CD4-positive, alpha-beta T cell (primary cell): Measurements from ENCODE around the gene DNAH1. TPM values are rescaled to one million over a fixed set of nuclear protein-coding genes. Genes with fewer than 3 reads are reported as not detected.

Experiments
- ATAC-seq: fragments of 200-7000 bp; cut with Tn5 transposase; one replicate; pipeline ENCODE4 v1.10.0; 2022; ENCODE audit warnings: mild to moderate bottlenecking; ENCODE audit not compliant: poor library complexity
- CTCF ChIA-PET: fragments of 350-600 bp; sonication (Branson Sonifier 250); formaldehyde crosslinking; loops from one replicate; lab custom pipeline; 2021; ENCODE audit warnings: antibody characterized with exemption, inconsistent platforms; lab: Charles Lee
- POLR2A ChIA-PET: fragments of 350-600 bp; sonication (Branson Sonifier 250); formaldehyde crosslinking; loops from one replicate; lab custom pipeline; 2021; ENCODE audit warnings: antibody characterized with exemption, inconsistent platforms; lab: Charles Lee
- DNase-seq, 14 experiments: peaks; one replicate each; pipeline ENCODE4 v3.0.0-alpha.2; 2013 to 2020; ENCODE audit warnings: mixed read lengths in 2 of 14
- H3K27ac ChIP-seq, 2 donors: one replicate each; pipeline versions ENCODE4 v1.5.1 to v1.7.0; 2013; ENCODE audit warnings: low read length in 2 of 2, low read depth in 1 of 2, mild to moderate bottlenecking in 1 of 2
- H3K27me3 ChIP-seq, 2 experiments: 1 replicate in 1 of 2; 2 replicates in 1 of 2; pipeline versions ENCODE4 v1.6.1 to v1.7.0; 2013; ENCODE audit warnings: low read length in 2 of 2, control low read depth in 1 of 2, mild to moderate bottlenecking in 1 of 2, moderate library complexity in 1 of 2; ENCODE audit not compliant: insufficient read depth in 2 of 2, control insufficient read depth in 1 of 2
- H3K36me3 ChIP-seq: one replicate; pipeline ENCODE4 v1.6.1; 2013; ENCODE audit warnings: low read length, control low read depth; ENCODE audit not compliant: insufficient read depth
- H3K4me1 ChIP-seq: one replicate; pipeline ENCODE4 v1.6.1; 2013; ENCODE audit warnings: low read length, control low read depth; ENCODE audit not compliant: insufficient read depth
- H3K4me3 ChIP-seq: one replicate; pipeline ENCODE4 v1.5.1; 2013; ENCODE audit warnings: mild to moderate bottlenecking, low read length, moderate library complexity
- H3K9me3 ChIP-seq, 2 experiments: 1 replicate in 1 of 2; 2 replicates in 1 of 2; pipeline versions ENCODE4 v1.6.1 to v1.7.0; 2013; ENCODE audit warnings: low read length in 2 of 2, mild to moderate bottlenecking in 2 of 2, control low read depth in 1 of 2, moderate library complexity in 1 of 2; ENCODE audit not compliant: control insufficient read depth in 1 of 2, insufficient read depth in 1 of 2
- H3K27ac Mint-ChIP-seq: one replicate; pipeline ENCODE4 v1.8.0; 2020; ENCODE audit warnings: mixed read lengths
- H3K27me3 Mint-ChIP-seq: one replicate; pipeline ENCODE4 v1.8.0; 2021; ENCODE audit warnings: mixed read lengths
- H3K36me3 Mint-ChIP-seq: one replicate; pipeline ENCODE4 v1.8.0; 2021; ENCODE audit warnings: low read depth, mixed read lengths
- H3K4me1 Mint-ChIP-seq: one replicate; pipeline ENCODE4 v1.8.0; 2021; ENCODE audit warnings: low read depth, mixed read lengths
- H3K4me3 Mint-ChIP-seq: one replicate; pipeline ENCODE4 v1.8.0; 2020; ENCODE audit warnings: mild to moderate bottlenecking, mixed read lengths
- H3K9me3 Mint-ChIP-seq: one replicate; pipeline ENCODE4 v1.8.0; 2020; ENCODE audit warnings: mixed read lengths
- intact Hi-C, 2 experiments: fragments of 100-400 bp; cut with DNase I in 1 of 2; cut with micrococcal nuclease in 1 of 2; formaldehyde crosslinking; loops; one replicate each; pipeline versions ENCODE4 v1.15.1 to v1.9.0; 2023 to 2025; cut with DNase I, micrococcal nuclease
- total RNA-seq, 174 experiments: library from RNA in 2 of 174; stranded (reverse) in 2 of 174; gene quantifications; one replicate each; pipeline ENCODE4 v1.2.3 and lab custom pipeline; 2021 to 2026
- TF ChIP-seq, protein P1 (sequence below): fragments of 200-600 bp; IDR thresholded peaks from one replicate; pipeline ENCODE4 v1.8.0; 2022; ENCODE audit warnings: antibody characterized with exemption, mild to moderate bottlenecking

Gene DNAH1
- total RNA-seq, 2 experiments from 2014 or later: 49.7 to 50.7 TPM

DNA sequence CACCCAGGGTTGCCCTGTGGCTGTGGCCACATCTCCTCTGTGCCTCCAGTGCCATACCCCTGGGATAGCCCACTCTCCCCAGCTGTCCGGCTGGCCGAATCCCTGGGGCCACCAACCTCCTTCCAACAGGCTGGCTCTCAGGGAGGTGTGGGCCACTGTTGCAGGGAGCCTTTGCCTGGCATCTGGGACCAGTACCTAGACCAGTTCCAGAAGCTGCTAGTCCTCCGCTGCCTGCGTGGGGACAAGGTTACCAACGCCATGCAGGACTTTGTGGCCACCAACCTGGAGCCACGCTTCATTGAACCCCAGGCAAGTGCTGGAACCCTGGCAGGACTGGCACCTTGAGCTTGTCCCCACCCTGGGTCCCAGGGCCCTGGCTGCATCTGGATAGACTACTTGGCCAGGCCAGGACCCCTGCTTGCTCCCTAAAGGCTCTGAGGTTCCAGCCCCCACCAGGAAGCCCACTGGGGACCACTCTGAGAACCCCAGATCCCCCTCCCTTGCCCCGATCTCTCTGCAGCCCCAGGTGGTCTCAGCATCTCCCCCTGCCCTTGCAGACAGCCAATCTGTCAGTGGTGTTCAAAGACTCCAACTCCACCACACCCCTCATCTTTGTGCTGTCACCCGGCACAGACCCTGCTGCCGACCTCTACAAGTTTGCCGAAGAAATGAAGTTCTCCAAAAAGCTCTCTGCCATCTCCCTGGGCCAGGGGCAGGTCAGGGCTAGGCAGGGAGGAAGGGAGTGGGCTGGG, 78.8 kb downstream of the DNAH1 start:
- Mint-ChIP-seq H3K4me1 (no peaks in the 10 kb centered on the region), H3K4me3 (no peak overlapping the region), H3K9me3 (no peaks in the 10 kb centered on the region), H3K36me3 (peaks cover 64% of the 10 kb centered on the region), H3K27ac (no peak overlapping the region), H3K27me3 (no peaks in the 10 kb centered on the region)
- intact Hi-C loops: no loop called here
- CTCF ChIA-PET: no interaction called here
- DNase-seq (no peak), ATAC-seq (no peak)
- H3K27me3 ChIP-seq: no peaks in the 10 kb centered on the region
- H3K9me3 ChIP-seq: no peaks in the 10 kb centered on the region
- H3K27ac ChIP-seq: no peak overlapping the region
- POLR2A ChIA-PET: interaction anchor here (0.6 kb wide), 1 partner anchor 10 kb away, joined by 3 read pairs; no protein-coding TSS in a partner anchor
- no peaks in the 10 kb centered on the region for H3K4me1 ChIP-seq
- TF ChIP-seq, protein P1, sequence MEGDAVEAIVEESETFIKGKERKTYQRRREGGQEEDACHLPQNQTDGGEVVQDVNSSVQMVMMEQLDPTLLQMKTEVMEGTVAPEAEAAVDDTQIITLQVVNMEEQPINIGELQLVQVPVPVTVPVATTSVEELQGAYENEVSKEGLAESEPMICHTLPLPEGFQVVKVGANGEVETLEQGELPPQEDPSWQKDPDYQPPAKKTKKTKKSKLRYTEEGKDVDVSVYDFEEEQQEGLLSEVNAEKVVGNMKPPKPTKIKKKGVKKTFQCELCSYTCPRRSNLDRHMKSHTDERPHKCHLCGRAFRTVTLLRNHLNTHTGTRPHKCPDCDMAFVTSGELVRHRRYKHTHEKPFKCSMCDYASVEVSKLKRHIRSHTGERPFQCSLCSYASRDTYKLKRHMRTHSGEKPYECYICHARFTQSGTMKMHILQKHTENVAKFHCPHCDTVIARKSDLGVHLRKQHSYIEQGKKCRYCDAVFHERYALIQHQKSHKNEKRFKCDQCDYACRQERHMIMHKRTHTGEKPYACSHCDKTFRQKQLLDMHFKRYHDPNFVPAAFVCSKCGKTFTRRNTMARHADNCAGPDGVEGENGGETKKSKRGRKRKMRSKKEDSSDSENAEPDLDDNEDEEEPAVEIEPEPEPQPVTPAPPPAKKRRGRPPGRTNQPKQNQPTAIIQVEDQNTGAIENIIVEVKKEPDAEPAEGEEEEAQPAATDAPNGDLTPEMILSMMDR: no peak
- peaks cover 44% of the 10 kb centered on the region for H3K36me3 ChIP-seq
- no peak overlapping the region for H3K4me3 ChIP-seq

- ChIA-PET POLR2A (interaction anchor here (0.6 kb wide), 1 partner anchor 10 kb away, joined by 3 read pairs; no protein-coding TSS in a partner anchor), CTCF (no interaction called here)
- ATAC-seq (no peak), DNase-seq (no peak)
- H3K36me3 ChIP-seq: peaks cover 47% of the 10 kb centered on the region
- no peak overlapping the region for H3K27ac ChIP-seq
- H3K27me3 ChIP-seq: no peaks in the 10 kb centered on the region
- no peaks in the 10 kb centered on the region for H3K4me1 ChIP-seq
- Mint-ChIP-seq H3K4me1 (no peaks in the 10 kb centered on the region), H3K27ac (no peak overlapping the region), H3K27me3 (no peaks in the 10 kb centered on the region), H3K9me3 (no peaks in the 10 kb centered on the region), H3K4me3 (no peak overlapping the region), H3K36me3 (peaks cover 64% of the 10 kb centered on the region)
- no peaks in the 10 kb centered on the region for H3K9me3 ChIP-seq
- TF ChIP-seq, protein P1: no peak
- no peak overlapping the region for H3K4me3 ChIP-seq
- intact Hi-C loops: no loop called here
Observed at GRCh38 chr3:52395503-52395865, 79.4 kb downstream of the DNAH1 start.

DNA sequence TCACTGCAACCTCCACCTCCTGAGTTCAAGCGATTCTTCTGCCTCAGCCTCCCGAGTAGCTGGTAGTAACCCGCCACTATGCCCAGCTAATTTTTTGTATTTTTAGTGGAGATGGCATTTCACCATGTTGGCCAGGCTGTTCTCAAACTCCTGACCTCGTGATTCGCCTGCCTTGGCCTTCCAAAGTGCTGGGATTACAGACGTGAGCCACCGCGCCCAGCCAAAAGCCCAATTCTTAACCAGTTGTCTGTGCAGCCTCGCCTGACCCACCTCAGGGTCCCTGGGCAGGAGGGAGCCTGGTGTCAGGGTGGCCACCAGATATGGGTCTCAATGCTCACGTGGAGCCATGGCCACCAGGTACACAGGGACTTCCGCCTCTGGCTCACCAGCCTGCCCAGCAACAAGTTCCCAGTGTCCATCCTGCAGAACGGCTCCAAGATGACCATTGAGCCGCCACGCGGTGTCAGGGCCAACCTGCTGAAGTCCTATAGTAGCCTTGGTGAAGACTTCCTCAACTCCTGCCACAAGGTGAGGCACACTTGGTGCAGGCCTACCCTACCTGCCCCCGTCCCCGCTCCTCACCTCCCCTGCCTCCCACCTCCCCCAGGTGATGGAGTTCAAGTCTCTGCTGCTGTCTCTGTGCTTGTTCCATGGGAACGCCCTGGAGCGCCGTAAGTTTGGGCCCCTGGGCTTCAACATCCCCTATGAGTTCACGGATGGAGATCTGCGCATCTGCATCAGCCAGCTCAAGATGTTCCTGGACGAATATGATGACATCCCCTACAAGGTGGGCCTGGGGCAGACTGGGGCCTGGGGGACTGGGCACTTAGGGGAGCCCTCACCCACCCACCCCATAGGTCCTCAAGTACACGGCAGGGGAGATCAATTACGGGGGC, 80.1 kb downstream of the DNAH1 start:
- Mint-ChIP-seq H3K36me3 (peaks cover 70% of the 10 kb centered on the region), H3K4me3 (no peak overlapping the region), H3K27ac (no peak overlapping the region), H3K27me3 (no peaks in the 10 kb centered on the region), H3K9me3 (no peaks in the 10 kb centered on the region), H3K4me1 (no peaks in the 10 kb centered on the region)
- CTCF ChIA-PET: no interaction called here
- ATAC-seq (no peak), DNase-seq (no peak)
- no peak overlapping the region for H3K27ac ChIP-seq
- intact Hi-C loops: no loop called here
- POLR2A ChIA-PET: no interaction called here
- no peaks in the 10 kb centered on the region for H3K4me1 ChIP-seq
- H3K9me3 ChIP-seq: no peaks in the 10 kb centered on the region
- no peaks in the 10 kb centered on the region for H3K27me3 ChIP-seq
- H3K4me3 ChIP-seq: no peak overlapping the region
- H3K36me3 ChIP-seq: peaks cover 47% of the 10 kb centered on the region
- TF ChIP-seq, protein P1: no peak
